HUES64 (cell line): ENCODE results near the gene RAPSN.
"Not testable (repeated sequence)": the region's sequence is repeated elsewhere in the genome, so short reads cannot be mapped to it uniquely, and the experiment has no call there.

Source experiments
- H3K27ac ChIP-seq: 2 replicates; pipeline ENCODE4 v1.7.0; 2013; ENCODE audit warnings: low read depth, low read length, inconsistent platforms
- H3K27me3 ChIP-seq: 2 replicates; pipeline ENCODE4 v1.6.1; 2013; ENCODE audit warnings: mild to moderate bottlenecking, low read length; ENCODE audit not compliant: insufficient read depth
- H3K36me3 ChIP-seq: 2 replicates; pipeline ENCODE4 v1.6.1; 2013; ENCODE audit warnings: mild to moderate bottlenecking, low read length; ENCODE audit not compliant: insufficient read depth
- H3K4me1 ChIP-seq: 2 replicates; pipeline ENCODE4 v1.6.1; 2013; ENCODE audit warnings: mild to moderate bottlenecking, low read length, moderate library complexity; ENCODE audit not compliant: insufficient read depth
- H3K4me3 ChIP-seq: 2 replicates; pipeline ENCODE4 v1.5.1; 2013; ENCODE audit warnings: mild to moderate bottlenecking, low read length, moderate library complexity
- H3K9ac ChIP-seq: 2 replicates; pipeline ENCODE4 v1.6.1; 2013; ENCODE audit warnings: mild to moderate bottlenecking, low read depth, low read length
- H3K9me3 ChIP-seq: 2 replicates; pipeline ENCODE4 v1.6.1; 2013; ENCODE audit warnings: low read depth, low read length; ENCODE audit not compliant: insufficient read depth
- WGBS: fragments of 150-250, 120-280 bp; methylation state at CpG from one replicate; pipeline ENCODE4 v1.1.7; 2013; ENCODE audit warnings: missing lambda C conversion rate; 5-methylcytosine and 5-hydroxymethylcytosine counted together

RAPSN gene

GRCh38 chr11:47461876-47462275 lies 12.9 kb upstream of the RAPSN start:
- H3K36me3 ChIP-seq, result peaks cover 23% of the 10 kb centered on the region

DNA sequence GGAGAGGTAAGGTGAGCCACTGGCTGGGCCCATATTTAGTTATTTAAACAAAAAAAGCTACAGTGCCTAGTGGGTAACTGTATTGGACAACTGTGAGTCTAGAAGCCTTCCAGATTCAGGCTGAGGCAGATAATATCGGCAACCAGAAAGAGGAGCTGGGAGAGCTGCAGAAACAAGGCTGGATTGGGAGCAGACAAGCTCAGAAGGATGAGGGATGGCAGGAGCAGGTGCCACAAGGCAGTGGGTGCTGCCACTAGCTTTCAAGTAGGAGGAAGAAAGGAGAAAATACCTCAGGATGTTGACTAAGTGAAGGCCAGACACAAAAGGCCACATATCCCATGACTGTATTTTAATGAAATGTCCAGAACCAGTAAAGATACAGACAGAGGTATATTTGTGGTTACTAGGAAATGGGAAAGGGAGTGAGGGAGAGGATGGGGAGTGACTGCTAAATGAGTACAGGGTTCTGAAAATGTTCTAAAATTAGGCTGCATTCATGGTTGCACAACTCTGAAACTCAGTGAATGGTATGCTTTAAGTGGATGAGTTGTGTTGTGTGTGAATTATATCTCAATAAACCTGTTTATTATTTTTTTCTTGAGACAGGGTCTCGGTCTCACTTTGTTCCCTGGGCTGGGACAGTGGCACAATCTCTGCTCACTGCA lies 11.8 kb upstream of the RAPSN start:
- Histone ChIP-seq H3K4me3 (no peak overlapping the region), H3K27ac (no peak overlapping the region), H3K36me3 (peaks cover 23% of the 10 kb centered on the region)

More at GRCh38 chr11:47461876-47462275, 12.9 kb upstream of the RAPSN start:
- H3K27me3 ChIP-seq, result no peaks in the 10 kb centered on the region
- no peaks in the 10 kb centered on the region for H3K9me3 ChIP-seq
- H3K4me1 ChIP-seq, result peaks cover 16% of the 10 kb centered on the region; the same call in 1 of the 2 replicates
- H3K9ac ChIP-seq, result no peak overlapping the region
- H3K4me3 ChIP-seq, result no peak overlapping the region
- WGBS, result 90% methylated on average over 7 of the region's 7 CpGs
- H3K27ac ChIP-seq, result no peak overlapping the region

DNA sequence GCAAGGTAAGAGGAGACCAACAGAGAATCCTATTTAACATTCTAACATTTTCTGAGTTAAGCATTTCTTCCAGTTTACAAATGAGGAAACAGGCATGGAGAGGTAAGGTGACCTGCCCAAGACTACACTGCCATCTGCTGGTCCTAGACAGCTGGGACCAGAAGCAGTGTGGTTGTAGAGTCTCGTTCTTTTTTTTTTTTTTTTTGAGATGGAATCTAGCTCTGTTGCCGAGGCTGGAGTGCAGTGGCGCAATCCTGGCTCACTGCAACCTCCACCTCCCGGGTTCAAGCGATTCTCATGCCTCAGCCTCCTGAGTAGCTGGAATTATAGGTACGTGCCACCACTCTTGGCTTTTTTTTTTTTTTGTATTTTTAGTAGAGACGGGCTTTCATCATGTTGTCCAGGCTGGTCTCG lies 5.3 kb upstream of the RAPSN start:
- not testable (repeated sequence) for H3K9me3 ChIP-seq, H3K4me1 ChIP-seq, H3K36me3 ChIP-seq, H3K4me3 ChIP-seq, H3K9ac ChIP-seq, H3K27ac ChIP-seq, H3K27me3 ChIP-seq
- 68% methylated on average over 7 of the region's 8 CpGs for WGBS

More for the DNA sequence above, 11.8 kb upstream of the RAPSN start:
- Histone ChIP-seq H3K4me1 (peaks cover 12% of the 10 kb centered on the region; the same call in 1 of the 2 replicates), H3K9ac (no peak overlapping the region), H3K27me3 (no peaks in the 10 kb centered on the region), H3K9me3 (no peaks in the 10 kb centered on the region)
- 97% methylated on average over 2 of the region's 2 CpGs for WGBS

DNA sequence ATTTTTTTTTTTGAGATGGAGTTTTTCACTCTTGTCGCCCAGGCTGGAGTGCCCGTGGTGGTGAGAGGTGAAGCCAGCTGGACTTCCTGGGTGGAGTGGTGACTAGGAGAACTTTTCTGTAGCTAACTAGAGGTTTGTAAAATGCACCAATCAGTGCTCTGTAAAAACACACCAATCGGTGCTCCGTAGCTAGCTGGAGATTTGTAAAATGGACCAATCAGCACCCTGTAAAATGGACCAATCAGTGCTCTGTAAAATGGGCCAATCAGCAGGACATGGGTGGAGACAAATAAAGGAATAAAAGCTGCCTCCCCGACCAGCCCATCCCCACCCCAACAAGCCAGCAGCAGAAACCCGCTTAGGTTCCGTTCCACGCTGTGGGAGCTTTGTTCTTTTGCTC lies 4.4 kb upstream of the RAPSN start:
- no peaks in the 10 kb centered on the region for H3K9me3 ChIP-seq
- no peak overlapping the region for H3K27ac ChIP-seq
- H3K4me3 ChIP-seq, result no peak overlapping the region
- no peaks in the 10 kb centered on the region for H3K36me3 ChIP-seq
- no peaks in the 10 kb centered on the region for H3K4me1 ChIP-seq
- WGBS, result 97% methylated on average over 8 of the region's 8 CpGs
- no peak overlapping the region for H3K9ac ChIP-seq
- no peaks in the 10 kb centered on the region for H3K27me3 ChIP-seq

DNA sequence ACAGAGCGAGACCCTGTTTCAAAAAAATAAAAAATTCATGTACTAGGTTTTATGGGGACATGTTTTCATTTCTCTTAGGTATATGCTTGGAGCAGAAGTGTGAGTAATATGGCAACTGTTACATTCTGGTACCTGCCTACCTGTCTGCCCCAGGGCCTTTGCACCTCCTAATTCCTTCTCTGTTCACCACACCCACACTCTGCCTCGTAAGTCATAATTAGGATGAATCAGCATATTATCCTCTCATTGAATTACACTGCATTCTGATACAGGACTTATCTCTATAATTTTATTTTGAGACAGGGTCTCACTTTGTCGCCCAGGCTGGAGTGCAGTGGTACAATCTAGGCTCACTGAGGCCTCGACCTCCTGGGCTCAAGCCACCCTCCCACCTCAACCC lies 3.1 kb upstream of the RAPSN start:
- Histone ChIP-seq H3K9ac (no peak overlapping the region), H3K4me3 (no peak overlapping the region), H3K9me3 (no peaks in the 10 kb centered on the region), H3K27ac (no peak overlapping the region), H3K36me3 (no peaks in the 10 kb centered on the region), H3K4me1 (no peaks in the 10 kb centered on the region), H3K27me3 (no peaks in the 10 kb centered on the region)
- 96% methylated on average over 4 of the region's 4 CpGs for WGBS

GRCh38 chr11:47451436-47451835 lies 2.5 kb upstream of the RAPSN start:
- WGBS, result 94% methylated on average over 3 of the region's 4 CpGs
- H3K9ac ChIP-seq, result no peak overlapping the region
- H3K4me1 ChIP-seq, result no peaks in the 10 kb centered on the region
- H3K27ac ChIP-seq, result no peak overlapping the region
- H3K4me3 ChIP-seq, result no peak overlapping the region
- H3K36me3 ChIP-seq, result no peaks in the 10 kb centered on the region
- H3K27me3 ChIP-seq, result no peaks in the 10 kb centered on the region
- H3K9me3 ChIP-seq, result no peaks in the 10 kb centered on the region

- Histone ChIP-seq H3K4me1 (no peaks in the 10 kb centered on the region), H3K4me3 (no peak overlapping the region), H3K36me3 (no peaks in the 10 kb centered on the region), H3K27ac (no peak overlapping the region), H3K27me3 (no peaks in the 10 kb centered on the region), H3K9me3 (no peaks in the 10 kb centered on the region), H3K9ac (no peak overlapping the region)
- whole genome bisulfite sequencing, result 94% methylated on average over 7 of the region's 8 CpGs
Measured at GRCh38 chr11:47449541-47449940, 605 bp upstream of the RAPSN start.

DNA sequence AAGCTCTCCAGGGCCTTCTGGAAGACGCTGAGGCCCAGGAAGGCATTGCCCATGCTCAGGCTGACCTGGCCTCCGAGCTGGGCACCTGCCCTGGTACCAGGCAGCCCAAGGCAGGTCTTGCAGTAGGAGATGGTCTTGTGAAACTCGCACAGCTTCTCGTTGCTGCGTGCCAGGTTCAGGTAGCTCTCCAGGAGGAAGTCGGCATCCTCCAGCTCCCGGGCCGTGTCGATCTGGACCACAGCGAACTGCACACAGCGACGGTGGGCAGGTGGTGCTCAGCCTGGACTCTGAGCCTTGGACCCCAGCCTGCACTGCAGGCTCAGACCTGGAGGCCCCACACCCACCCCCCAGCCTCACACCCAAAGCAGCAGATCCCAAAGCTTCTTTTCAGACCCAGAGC lies 1.0 kb downstream of the RAPSN start:
- Histone ChIP-seq H3K27ac (no peak overlapping the region), H3K4me3 (no peak overlapping the region), H3K4me1 (no peaks in the 10 kb centered on the region), H3K9me3 (no peaks in the 10 kb centered on the region), H3K36me3 (no peaks in the 10 kb centered on the region), H3K9ac (no peak overlapping the region), H3K27me3 (no peaks in the 10 kb centered on the region)
- WGBS, result 93% methylated on average over 12 of the region's 12 CpGs

DNA sequence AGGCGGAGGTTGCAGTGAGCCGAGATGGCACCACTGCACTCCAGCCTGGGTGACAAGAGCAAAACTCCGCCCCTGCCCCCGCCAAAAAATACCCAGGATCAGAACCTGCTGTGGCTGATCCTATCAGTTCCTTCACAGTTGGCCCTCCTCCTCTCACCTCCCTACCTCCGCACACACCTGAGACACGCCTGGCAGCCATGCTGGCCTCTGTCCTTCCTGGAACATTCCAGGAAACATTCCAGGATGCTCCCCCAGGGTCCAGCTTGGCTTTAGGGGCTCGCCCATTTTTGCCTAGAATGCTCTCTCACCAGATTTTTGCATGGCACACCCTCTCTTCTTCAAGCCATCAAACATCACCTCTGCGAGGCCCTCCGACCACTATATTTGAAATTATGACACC lies 2.1 kb downstream of the RAPSN start:
- H3K27me3 ChIP-seq, result no peaks in the 10 kb centered on the region
- WGBS, result 93% methylated on average over 9 of the region's 9 CpGs
- no peak overlapping the region for H3K27ac ChIP-seq
- no peaks in the 10 kb centered on the region for H3K9me3 ChIP-seq
- H3K36me3 ChIP-seq, result no peaks in the 10 kb centered on the region
- no peaks in the 10 kb centered on the region for H3K4me1 ChIP-seq
- H3K4me3 ChIP-seq, result no peak overlapping the region
- no peak overlapping the region for H3K9ac ChIP-seq

GRCh38 chr11:47445840-47446239 lies 3.1 kb downstream of the RAPSN start:
- H3K9me3 ChIP-seq, result no peaks in the 10 kb centered on the region
- no peaks in the 10 kb centered on the region for H3K36me3 ChIP-seq
- no peak overlapping the region for H3K4me3 ChIP-seq
- no peaks in the 10 kb centered on the region for H3K27me3 ChIP-seq
- H3K4me1 ChIP-seq, result no peaks in the 10 kb centered on the region
- no peak overlapping the region for H3K9ac ChIP-seq
- 97% methylated on average over 4 of the region's 4 CpGs for WGBS
- H3K27ac ChIP-seq, result no peak overlapping the region

DNA sequence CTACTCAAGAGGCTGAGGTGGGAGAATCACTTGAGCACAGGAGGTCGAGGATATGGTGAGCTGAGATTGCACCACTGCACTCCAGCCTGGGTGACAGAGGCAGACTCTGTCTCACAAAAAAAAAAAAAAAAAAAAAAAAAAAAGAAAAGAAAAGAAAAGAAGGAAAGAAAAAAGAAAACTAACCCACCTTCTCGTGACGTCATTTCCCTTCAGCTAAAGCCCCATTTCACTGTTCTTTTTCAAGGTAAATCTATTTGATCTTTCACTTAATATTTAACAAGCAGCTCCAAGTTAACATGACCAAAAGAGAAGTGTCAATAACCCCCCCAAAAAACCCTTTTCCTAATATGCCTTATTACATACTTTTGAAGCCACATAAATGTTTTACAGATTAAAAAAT lies 5.1 kb downstream of the RAPSN start:
- no peak overlapping the region for H3K4me3 ChIP-seq
- no peaks in the 10 kb centered on the region for H3K36me3 ChIP-seq
- no peak overlapping the region for H3K9ac ChIP-seq
- H3K27ac ChIP-seq, result no peak overlapping the region
- H3K9me3 ChIP-seq, result no peaks in the 10 kb centered on the region
- no peaks in the 10 kb centered on the region for H3K4me1 ChIP-seq
- no peaks in the 10 kb centered on the region for H3K27me3 ChIP-seq
- 95% methylated on average over 3 of the region's 3 CpGs for WGBS
